ENCODE results near the gene PARL. TPM values are rescaled to one million over a fixed set of nuclear protein-coding genes. Genes with fewer than 3 reads are reported as not detected.
"Not testable (repeated sequence)": the region's sequence is repeated elsewhere in the genome, so short reads cannot be mapped to it uniquely, and the experiment has no call there.

PARL gene
- total RNA-seq, 2 experiments from 2014 or later = 77.1 to 84.1 TPM

DNA sequence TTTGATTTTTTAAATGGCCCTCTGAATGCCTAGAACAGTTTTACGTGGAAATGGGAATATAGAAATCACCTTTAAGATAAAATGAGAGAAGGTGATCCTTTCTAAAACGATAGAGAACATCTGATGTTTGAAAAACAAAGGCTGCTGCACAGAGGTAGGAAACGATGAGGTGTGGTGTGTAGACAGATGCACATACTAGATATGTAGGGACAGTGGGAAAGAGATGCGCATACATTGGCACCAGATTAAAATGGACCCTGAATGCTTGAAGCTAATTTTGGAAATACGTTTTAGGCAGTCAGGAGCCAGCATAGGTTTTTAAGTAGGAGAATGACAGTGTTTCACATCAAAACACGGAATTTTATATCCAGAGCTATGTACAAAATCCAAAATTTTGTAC lies 88.3 kb downstream of the PARL start:
- Mint-ChIP-seq H3K27me3 (no peaks in the 10 kb centered on the region), H3K36me3 (peaks cover 43% of the 10 kb centered on the region), H3K4me1 (ENCODE audit: low read depth) (no peaks in the 10 kb centered on the region), H3K9me3 (no peaks in the 10 kb centered on the region), H3K4me3 (no peak overlapping the region), H3K27ac (no peak overlapping the region)
- intact Hi-C loops (cut with micrococcal nuclease) = no loop called here
- POLR2A ChIA-PET = no interaction called here
- no peak for DNase-seq
- CTCF ChIA-PET = no interaction called here

DNA sequence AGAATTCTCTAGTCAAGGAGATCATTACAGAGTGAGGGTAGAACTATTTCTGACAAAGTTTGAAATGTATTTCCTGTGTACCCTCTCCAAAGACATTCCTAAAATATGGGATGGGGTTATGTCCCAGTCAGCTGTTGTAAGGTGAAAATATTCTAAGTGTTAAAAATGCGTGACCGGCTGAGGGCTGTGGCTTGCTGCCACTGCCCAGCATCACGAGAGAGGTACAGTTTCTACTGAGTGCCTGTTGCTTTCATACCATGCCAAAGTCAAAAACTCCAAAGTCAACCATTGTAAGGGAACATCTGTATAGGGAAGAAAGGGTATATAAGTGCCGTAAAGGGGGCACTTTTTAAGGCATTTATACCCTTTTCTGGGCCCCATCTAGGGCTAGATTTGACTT lies 90.2 kb downstream of the PARL start:
- POLR2A ChIA-PET = no interaction called here
- H3K4me1 Mint-ChIP-seq (ENCODE audit: low read depth) = no peaks in the 10 kb centered on the region
- H3K9me3 Mint-ChIP-seq = no peaks in the 10 kb centered on the region
- peaks cover 47% of the 10 kb centered on the region for H3K36me3 Mint-ChIP-seq
- intact Hi-C loops (cut with micrococcal nuclease) = no loop called here
- no peak overlapping the region for H3K4me3 Mint-ChIP-seq
- no peak for DNase-seq
- H3K27me3 Mint-ChIP-seq = no peaks in the 10 kb centered on the region
- H3K27ac Mint-ChIP-seq = no peak overlapping the region
- CTCF ChIA-PET = no interaction called here

DNA sequence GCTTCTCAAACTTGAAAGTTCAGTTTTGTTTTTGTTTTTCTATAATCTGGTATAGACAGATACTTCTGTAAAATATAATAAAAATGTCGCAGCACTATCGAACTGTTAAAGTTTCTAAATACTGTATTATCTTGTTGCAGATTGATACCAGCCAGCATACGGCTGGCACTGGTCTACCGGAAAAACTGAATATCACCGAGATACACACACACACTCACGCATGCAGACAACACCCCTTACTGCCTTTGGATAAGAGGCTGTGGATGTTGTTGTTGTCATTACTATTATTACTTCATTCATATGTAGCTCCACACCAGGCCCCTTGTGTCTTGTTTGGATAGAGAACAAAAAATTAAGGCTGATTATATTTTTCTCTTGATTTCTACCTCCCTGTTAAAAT lies 91.7 kb downstream of the PARL start:
- Mint-ChIP-seq H3K4me3 (no peak overlapping the region), H3K4me1 (ENCODE audit: low read depth) (no peaks in the 10 kb centered on the region), H3K27me3 (no peaks in the 10 kb centered on the region), H3K36me3 (peaks cover 45% of the 10 kb centered on the region), H3K9me3 (no peaks in the 10 kb centered on the region), H3K27ac (no peak overlapping the region)
- ChIA-PET CTCF (no interaction called here), POLR2A (no interaction called here)
- no peak for DNase-seq
- intact Hi-C loops (cut with micrococcal nuclease) = no loop called here

DNA sequence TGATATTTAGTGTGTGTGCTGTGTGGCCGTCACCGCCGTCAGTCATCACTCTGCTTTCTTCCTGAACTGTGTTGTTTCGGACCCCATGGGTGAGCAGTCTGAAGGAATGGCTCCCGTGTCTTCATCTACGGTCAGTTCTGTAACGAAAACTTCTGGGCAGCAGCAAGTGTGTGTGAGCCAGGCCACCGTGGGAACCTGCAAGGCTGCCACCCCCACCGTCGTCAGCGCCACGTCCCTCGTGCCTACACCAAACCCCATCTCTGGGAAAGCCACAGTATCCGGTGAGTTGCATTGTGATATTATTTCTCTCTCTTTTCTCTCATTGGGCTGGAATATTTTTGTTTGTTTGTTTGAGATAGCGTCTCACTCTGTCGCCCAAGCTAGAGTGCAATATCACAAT lies 94.0 kb downstream of the PARL start:
- Mint-ChIP-seq H3K36me3 (peaks cover 50% of the 10 kb centered on the region), H3K9me3 (no peaks in the 10 kb centered on the region), H3K4me3 (no peak overlapping the region), H3K27ac (no peak overlapping the region), H3K4me1 (ENCODE audit: low read depth) (no peaks in the 10 kb centered on the region), H3K27me3 (no peaks in the 10 kb centered on the region)
- ChIA-PET POLR2A (no interaction called here), CTCF (interaction anchor here (2.8 kb wide), 1 partner anchor 24 kb away, joined by 10 read pairs; no protein-coding TSS in a partner anchor)
- no peak for DNase-seq
- intact Hi-C loops (cut with micrococcal nuclease) = no loop called here

DNA sequence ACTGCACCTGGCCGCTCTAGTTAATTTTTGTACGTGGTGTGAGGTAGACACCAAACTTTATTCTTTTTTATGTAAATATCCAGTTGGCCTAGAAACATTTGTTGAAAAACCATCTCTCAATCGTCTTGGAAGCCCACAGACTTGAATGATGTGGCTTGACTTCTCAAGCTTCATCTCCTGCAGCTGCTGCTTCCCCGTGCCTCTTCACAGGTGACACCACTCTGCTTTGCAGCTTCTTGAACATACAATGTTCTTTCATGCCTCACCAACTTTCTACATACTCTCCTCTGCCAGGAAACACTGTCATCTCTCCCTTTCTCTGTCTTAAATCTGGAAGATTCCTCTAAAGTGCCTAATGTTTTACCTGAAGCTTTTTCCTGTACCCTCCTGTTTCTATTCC lies 94.9 kb downstream of the PARL start:
- intact Hi-C loops (cut with micrococcal nuclease) = no loop called here
- POLR2A ChIA-PET = no interaction called here
- Mint-ChIP-seq H3K27me3 (no peaks in the 10 kb centered on the region), H3K27ac (no peak overlapping the region), H3K4me3 (no peak overlapping the region), H3K4me1 (ENCODE audit: low read depth) (no peaks in the 10 kb centered on the region), H3K9me3 (no peaks in the 10 kb centered on the region), H3K36me3 (peaks cover 52% of the 10 kb centered on the region)
- no peak for DNase-seq
- CTCF ChIA-PET = interaction anchor here (2.8 kb wide), 1 partner anchor 23 kb away, joined by 10 read pairs; no protein-coding TSS in a partner anchor

DNA sequence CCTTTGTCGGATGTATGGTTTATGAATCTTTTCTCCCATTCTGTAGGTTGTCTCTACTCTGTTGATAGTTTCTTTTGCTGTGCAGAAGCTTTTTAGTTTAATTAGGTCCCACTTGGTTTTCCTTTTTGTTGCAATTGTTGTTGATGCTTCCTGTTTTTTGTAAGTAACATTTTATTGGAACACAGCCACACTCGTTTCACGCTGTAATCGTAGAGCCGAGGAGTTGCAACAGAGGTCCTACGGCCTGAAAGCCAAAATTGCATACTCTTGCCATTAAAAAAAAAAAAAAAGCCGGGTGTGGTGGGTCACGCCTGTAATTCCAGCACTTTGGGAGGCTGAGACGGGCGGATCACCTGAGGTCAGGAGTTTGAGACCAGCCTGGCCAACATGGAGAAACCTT lies 100.2 kb downstream of the PARL start:
- H3K4me1 Mint-ChIP-seq (ENCODE audit: low read depth); CTCF ChIA-PET; H3K27me3 Mint-ChIP-seq; H3K4me3 Mint-ChIP-seq; H3K9me3 Mint-ChIP-seq; H3K27ac Mint-ChIP-seq; intact Hi-C loops (cut with micrococcal nuclease); DNase-seq; POLR2A ChIA-PET: not testable (repeated sequence)
- H3K36me3 Mint-ChIP-seq = peaks cover 58% of the 10 kb centered on the region

DNA sequence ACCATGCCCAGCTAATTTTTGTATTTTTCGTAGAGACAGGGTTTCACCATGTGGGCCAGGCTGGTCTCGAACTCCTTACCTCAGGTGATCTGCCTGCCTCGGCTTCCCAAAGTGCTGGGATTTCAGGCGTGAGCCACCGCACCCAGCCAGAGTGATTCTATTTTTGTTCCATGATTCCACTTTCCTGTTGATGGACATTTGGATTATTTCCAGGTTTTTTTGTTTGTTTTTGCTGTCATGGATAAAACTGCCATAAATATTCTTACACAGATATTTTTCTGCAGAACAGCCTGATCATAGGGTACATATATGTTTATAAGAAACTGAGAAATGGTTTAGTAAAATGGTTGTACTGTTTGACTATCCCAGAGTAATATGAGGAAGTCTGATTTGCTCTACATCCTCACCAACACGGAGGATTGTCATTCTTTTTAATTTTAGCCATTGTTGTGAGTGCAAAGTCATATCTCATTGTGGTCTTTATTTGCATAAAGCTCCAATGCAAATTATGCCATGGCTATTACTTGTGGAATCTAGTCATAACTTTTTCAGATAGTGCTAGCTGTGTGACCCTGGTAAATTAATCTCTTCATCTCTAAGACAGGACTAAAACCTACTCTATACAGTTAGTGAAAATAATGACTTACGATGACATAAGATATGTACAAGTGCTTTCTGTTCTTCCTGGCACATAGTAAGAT lies 102.0 kb downstream of the PARL start:
- ChIA-PET POLR2A (no interaction called here), CTCF (interaction anchor here (2.5 kb wide), 1 partner anchor 16 kb away, joined by 7 read pairs; no protein-coding TSS in a partner anchor)
- H3K36me3 Mint-ChIP-seq = peaks cover 61% of the 10 kb centered on the region

DNA sequence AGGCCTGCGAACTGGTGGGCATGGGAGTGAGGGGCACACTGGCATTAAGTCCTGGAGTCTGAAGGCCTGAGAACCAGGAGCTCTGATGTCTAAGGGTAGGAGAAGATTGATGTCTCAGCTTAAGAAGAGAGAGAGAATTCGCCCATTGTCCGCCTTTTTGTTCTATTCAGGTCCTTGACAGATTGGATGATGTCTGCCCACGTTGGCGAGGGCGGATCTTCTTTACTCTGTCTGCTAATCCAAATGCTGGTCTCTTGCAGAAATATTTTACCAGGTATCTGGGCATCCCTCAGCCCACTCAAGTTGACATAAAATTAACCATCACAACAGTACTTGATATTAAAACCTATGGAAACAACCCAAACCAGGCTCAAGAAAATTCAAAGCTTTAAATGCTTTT lies 103.4 kb downstream of the PARL start:
- intact Hi-C loops (cut with micrococcal nuclease) = no loop called here
- Mint-ChIP-seq H3K9me3 (no peaks in the 10 kb centered on the region), H3K36me3 (peaks cover 57% of the 10 kb centered on the region), H3K27me3 (no peaks in the 10 kb centered on the region), H3K27ac (no peak overlapping the region), H3K4me1 (ENCODE audit: low read depth) (peaks cover 3% of the 10 kb centered on the region), H3K4me3 (no peak overlapping the region)
- CTCF ChIA-PET = interaction anchor here (1.2 to 2.5 kb wide), 2 partner anchors 14 to 104 kb away, joined by 3 to 7 read pairs; partner anchors contain the start of gene PARL
- POLR2A ChIA-PET = no interaction called here
- DNase-seq = no peak

More for the DNA sequence above, 102.0 kb downstream of the PARL start:
- Mint-ChIP-seq H3K27me3 (no peaks in the 10 kb centered on the region), H3K9me3 (no peaks in the 10 kb centered on the region), H3K4me1 (ENCODE audit: low read depth) (peaks cover 3% of the 10 kb centered on the region), H3K4me3 (no peak overlapping the region), H3K27ac (no peak overlapping the region)
- intact Hi-C loops (cut with micrococcal nuclease) = no loop called here
- no peak for DNase-seq

DNA sequence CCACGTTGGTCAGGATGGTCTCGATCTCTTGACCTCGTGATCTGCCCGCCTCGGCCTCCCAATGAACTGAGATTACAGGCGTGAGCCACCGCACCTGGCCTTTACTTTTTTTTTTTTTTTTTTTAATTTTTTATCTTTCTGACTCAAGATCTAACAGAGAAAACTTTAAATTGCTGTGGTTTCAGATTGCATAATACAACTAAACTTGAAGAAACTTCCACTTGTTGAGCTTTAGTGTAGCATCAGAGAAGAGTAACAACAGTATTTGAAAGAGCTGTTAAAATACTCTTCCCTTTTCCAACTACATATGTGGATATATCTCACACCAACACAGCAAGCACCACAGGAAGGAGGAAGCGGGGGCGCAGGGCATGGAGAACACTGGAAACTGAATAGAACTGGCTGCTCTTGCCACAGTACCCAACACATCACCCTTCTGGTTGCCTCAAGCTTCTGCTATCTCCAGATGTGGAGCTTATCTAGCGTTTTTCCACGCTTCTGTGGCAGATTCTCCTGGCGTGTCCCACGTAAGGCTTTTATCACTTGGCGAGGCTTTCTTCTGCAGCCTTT lies 104.7 kb downstream of the PARL start:
- H3K27ac Mint-ChIP-seq = no peak overlapping the region
- no peak overlapping the region for H3K4me3 Mint-ChIP-seq
- ChIA-PET CTCF (interaction anchor here (0.8 to 1.2 kb wide), 2 partner anchors 13 to 105 kb away, joined by 3 to 4 read pairs; partner anchors contain the start of gene PARL), POLR2A (no interaction called here)
- no peaks in the 10 kb centered on the region for H3K27me3 Mint-ChIP-seq
- intact Hi-C loops (cut with micrococcal nuclease) = no loop called here
- peaks cover 55% of the 10 kb centered on the region for H3K36me3 Mint-ChIP-seq
- no peak for DNase-seq
- H3K4me1 Mint-ChIP-seq (ENCODE audit: low read depth) = peaks cover 3% of the 10 kb centered on the region
- no peaks in the 10 kb centered on the region for H3K9me3 Mint-ChIP-seq

Small RNAs within 50 kb of the gene (microRNA-seq; reads per million reads assigned to microRNA genes)
- not detected for gene MIR4448 (ENCODE audit: borderline microRNAs expressed, borderline number of aligned reads, borderline replicate concordance)

Other genes with a start within 250 kb of the PARL start
- 10 to 100 TPM; 15.6 to 19.5 TPM for gene KLHL24, start 249.3 kb downstream of the PARL start, total RNA-seq
- 10 to 100 TPM; 45.4 to 48.8 TPM for gene YEATS2, start 187.1 kb downstream of the PARL start, total RNA-seq
- under 1 TPM; 0.70 to 1.00 TPM for gene MAP6D1, start 59.3 kb downstream of the PARL start, total RNA-seq
- 10 to 100 TPM; 13.3 to 15.6 TPM for gene ABCC5, start 133.0 kb upstream of the PARL start, total RNA-seq
- not detected for gene HTR3D, start 146.9 kb upstream of the PARL start, total RNA-seq
- gene HTR3C, start 168.2 kb upstream of the PARL start, total RNA-seq = not detected
- gene HTR3E, start 212.2 kb upstream of the PARL start, total RNA-seq = not detected